ENCODE measurements around the gene SNRPD3. TPM values are rescaled to one million over a fixed set of nuclear protein-coding genes. Genes with fewer than 3 reads are reported as not detected.

The SNRPD3 gene
- total RNA-seq, 1 experiment from 2014 or later, result 220 TPM

DNA sequence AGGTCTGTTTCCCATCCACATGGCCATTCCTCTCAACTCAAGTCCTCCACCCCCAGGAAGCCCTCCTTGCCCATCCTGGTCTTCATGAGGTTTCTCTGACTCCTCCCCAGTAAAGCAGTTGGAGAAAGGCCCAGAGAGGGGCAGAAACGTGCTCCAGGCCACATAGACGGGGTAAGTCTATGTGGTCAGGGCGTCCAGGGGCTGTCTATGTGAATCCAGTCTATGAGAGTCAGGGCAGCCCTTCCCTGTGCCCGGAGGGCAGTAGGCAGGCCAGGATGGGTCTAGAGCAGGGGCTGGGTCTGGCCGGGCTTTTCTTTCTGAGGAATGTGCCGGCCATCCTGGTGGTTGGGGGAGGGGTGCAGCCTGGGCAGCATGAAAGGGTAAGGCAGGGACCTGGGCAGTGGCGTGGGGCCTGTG lies 12.6 kb upstream of the SNRPD3 start:
- intact Hi-C loops (cut with micrococcal nuclease; ENCODE audit: unreplicated experiment), result no loop called here
- no peaks in the 10 kb centered on the region for H3K9me3 ChIP-seq (ENCODE audit: low read depth, low read length, poor library complexity, severe bottlenecking)
- H3K27me3 ChIP-seq (replicated peaks; ENCODE audit: insufficient read depth, low read depth, low read length, poor library complexity), result no peaks in the 10 kb centered on the region
- no peak overlapping the region for H3K27ac ChIP-seq (ENCODE audit: low read depth, low read length, poor library complexity, severe bottlenecking)
- peaks cover 47% of the 10 kb centered on the region for H3K36me3 ChIP-seq (ENCODE audit: insufficient read depth, low read length, poor library complexity, severe bottlenecking)
- no peak overlapping the region for H3K4me3 ChIP-seq (ENCODE audit: low read depth, low read length, poor library complexity, severe bottlenecking)
- ChIA-PET CTCF (no interaction called here), POLR2A (ENCODE audit: low non-redundant PET) (no interaction called here)
- no TSS peak for BruUV-seq (replicated peaks)
- no peaks in the 10 kb centered on the region for H3K4me1 ChIP-seq (ENCODE audit: insufficient read depth, low read length, poor library complexity, severe bottlenecking)
- no peak for DNase-seq (ENCODE audit: low spot score)
- no peak for TF ChIP-seq EZH2 (IDR thresholded peaks at IDR 0.05; ENCODE audit: borderline replicate concordance, low read depth, low read length, poor library complexity, severe bottlenecking)
- TF ChIP-seq CTCF (conservative IDR thresholded peaks at IDR 0.05; ENCODE audit: low read depth, low read length), result no peak

DNA sequence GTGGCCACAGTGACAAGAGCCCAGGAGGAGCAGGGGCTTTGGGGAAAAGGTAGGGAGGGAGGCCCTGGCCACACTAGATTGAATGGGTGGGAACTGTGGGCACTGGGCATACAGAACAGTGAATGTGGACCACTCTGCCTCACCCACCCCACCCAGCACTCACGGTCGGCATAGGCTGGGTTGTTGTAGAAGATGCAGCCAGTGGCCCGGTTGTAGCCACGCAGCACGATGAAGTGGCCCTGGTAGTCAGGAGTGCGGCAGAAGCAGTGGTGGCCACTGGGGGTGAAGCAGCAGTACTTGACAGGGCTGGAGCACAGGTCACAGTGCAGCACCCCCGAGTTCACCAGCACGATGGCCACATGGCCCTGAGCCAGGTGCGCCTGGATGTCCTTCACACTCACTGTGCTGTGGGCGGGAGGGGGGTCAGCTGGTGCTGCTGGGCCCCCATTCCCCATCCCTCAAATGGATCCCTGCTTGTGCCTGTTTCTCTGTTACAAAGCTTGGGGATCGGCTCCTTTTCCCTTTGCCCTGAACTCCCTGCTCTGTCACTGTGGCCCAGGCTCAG lies 12.0 kb upstream of the SNRPD3 start:
- Histone ChIP-seq H3K4me1 (ENCODE audit: insufficient read depth, low read length, poor library complexity, severe bottlenecking) (no peaks in the 10 kb centered on the region), H3K36me3 (ENCODE audit: insufficient read depth, low read length, poor library complexity, severe bottlenecking) (peaks cover 47% of the 10 kb centered on the region), H3K4me3 (ENCODE audit: low read depth, low read length, poor library complexity, severe bottlenecking) (no peak overlapping the region), H3K27ac (ENCODE audit: low read depth, low read length, poor library complexity, severe bottlenecking) (no peak overlapping the region), H3K9me3 (ENCODE audit: low read depth, low read length, poor library complexity, severe bottlenecking) (no peaks in the 10 kb centered on the region), H3K27me3 (replicated peaks; ENCODE audit: insufficient read depth, low read depth, low read length, poor library complexity) (no peaks in the 10 kb centered on the region)
- BruUV-seq (replicated peaks), result no TSS peak
- CTCF ChIA-PET, result no interaction called here
- intact Hi-C loops (cut with micrococcal nuclease; ENCODE audit: unreplicated experiment), result no loop called here
- no peak for DNase-seq (ENCODE audit: low spot score)
- POLR2A ChIA-PET (ENCODE audit: low non-redundant PET), result no interaction called here
- TF ChIP-seq CTCF (conservative IDR thresholded peaks at IDR 0.05; ENCODE audit: low read depth, low read length) (no peak), EZH2 (IDR thresholded peaks at IDR 0.05; ENCODE audit: borderline replicate concordance, low read depth, low read length, poor library complexity, severe bottlenecking) (no peak)

DNA sequence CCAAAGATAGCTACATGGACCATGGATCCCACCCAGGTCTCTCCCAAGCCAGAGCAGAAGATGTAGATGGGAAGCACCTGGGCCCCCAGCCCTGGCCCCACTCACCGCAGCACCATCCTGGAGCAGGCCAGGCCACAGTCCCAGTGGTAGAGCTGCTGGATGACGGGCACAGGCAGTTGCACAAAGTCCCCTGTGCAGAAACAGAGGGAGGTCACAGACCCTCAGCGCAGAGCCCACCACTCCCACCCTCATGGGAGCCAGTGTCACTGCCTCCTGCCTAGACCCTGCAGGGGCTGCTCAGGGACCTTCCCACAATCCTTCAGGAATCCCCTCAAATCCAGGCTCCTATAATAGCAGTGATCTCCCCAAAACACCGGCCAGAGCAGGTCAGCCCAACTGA lies 7.0 kb upstream of the SNRPD3 start:
- CTCF ChIA-PET, result no interaction called here
- H3K36me3 ChIP-seq (ENCODE audit: insufficient read depth, low read length, poor library complexity, severe bottlenecking), result peaks cover 28% of the 10 kb centered on the region
- intact Hi-C loops (cut with micrococcal nuclease; ENCODE audit: unreplicated experiment), result no loop called here

More for the DNA sequence above, 7.0 kb upstream of the SNRPD3 start:
- H3K4me1 ChIP-seq (ENCODE audit: insufficient read depth, low read length, poor library complexity, severe bottlenecking), result peaks cover 8% of the 10 kb centered on the region
- BruUV-seq (replicated peaks), result no TSS peak
- POLR2A ChIA-PET (ENCODE audit: low non-redundant PET), result no interaction called here
- H3K4me3 ChIP-seq (ENCODE audit: low read depth, low read length, poor library complexity, severe bottlenecking), result no peak overlapping the region
- H3K27me3 ChIP-seq (replicated peaks; ENCODE audit: insufficient read depth, low read depth, low read length, poor library complexity), result no peaks in the 10 kb centered on the region
- H3K27ac ChIP-seq (ENCODE audit: low read depth, low read length, poor library complexity, severe bottlenecking), result no peak overlapping the region
- no peaks in the 10 kb centered on the region for H3K9me3 ChIP-seq (ENCODE audit: low read depth, low read length, poor library complexity, severe bottlenecking)
- no peak for DNase-seq (ENCODE audit: low spot score)
- TF ChIP-seq EZH2 (IDR thresholded peaks at IDR 0.05; ENCODE audit: borderline replicate concordance, low read depth, low read length, poor library complexity, severe bottlenecking) (no peak), CTCF (conservative IDR thresholded peaks at IDR 0.05; ENCODE audit: low read depth, low read length) (no peak)

All from A673 (cell line).